ENCODE data around the gene NXPE3. TPM values are rescaled to one million over a fixed set of nuclear protein-coding genes. Genes with fewer than 3 reads are reported as not detected.

The NXPE3 gene
- total RNA-seq, 1 experiment from 2014 or later = 15.9 TPM

- peaks cover 38 to 42% of the 10 kb centered on the region in 2 experiments for H3K4me1 Mint-ChIP-seq
- no peak overlapping the region for H3K14ac ChIP-seq (ENCODE audit: insufficient read depth, low read length)
- no peak overlapping the region for H2BK20ac ChIP-seq (ENCODE audit: low read depth, low read length, poor library complexity, severe bottlenecking)
- no peak overlapping the region for H4K91ac ChIP-seq (ENCODE audit: insufficient read length, low read depth, low read length)
- no peak overlapping the region for H3K27ac ChIP-seq (ENCODE audit: insufficient read length, low read depth, low read length)
- H2AK5ac ChIP-seq (ENCODE audit: insufficient read length, low read length) = no peak overlapping the region
- H2BK5ac ChIP-seq (ENCODE audit: insufficient read length, low read length) = no peak overlapping the region
- no peaks in the 10 kb centered on the region for H3K27me3 Mint-ChIP-seq (ENCODE audit: low read depth)
- H3K4me2 ChIP-seq (ENCODE audit: insufficient read depth, insufficient read length, low read length) = no peak overlapping the region
- no peak overlapping the region for H3K27ac Mint-ChIP-seq
- peaks cover 0 to 2% (median 0%) of the 10 kb centered on the region in 3 experiments; a peak in 1 of 7 replicates for H3K36me3 Mint-ChIP-seq (ENCODE audit: insufficient read depth in 1 of 3, low read depth in 3 of 3)
- H3K56ac ChIP-seq (ENCODE audit: insufficient read length, low read depth, low read length) = no peak overlapping the region
- no peaks in the 10 kb centered on the region for H4K20me1 ChIP-seq (ENCODE audit: control insufficient read depth, insufficient read depth, insufficient read length)
- H3K9ac ChIP-seq (ENCODE audit: extremely low read depth, insufficient read length, low read length) = no peak overlapping the region
- H3T11ph ChIP-seq (ENCODE audit: low read length) = no peak overlapping the region
- no peak overlapping the region for H3K23ac ChIP-seq (ENCODE audit: insufficient read length, low read depth, low read length)
- H3K27me3 ChIP-seq (ENCODE audit: insufficient read depth, low read length) = no peaks in the 10 kb centered on the region
- no peak for TF ChIP-seq CTCF (conservative IDR thresholded peaks at IDR 0.05)
- no peak overlapping the region for H3K18ac ChIP-seq (ENCODE audit: insufficient read length, low read depth, low read length)
- no peak overlapping the region for H4K8ac ChIP-seq (replicated peaks; ENCODE audit: insufficient read length, low read depth, low read length)
- H2BK120ac ChIP-seq (ENCODE audit: low read depth, low read length, poor library complexity, severe bottlenecking) = no peak overlapping the region
- H2BK12ac ChIP-seq (ENCODE audit: insufficient read length, low read depth, low read length) = no peak overlapping the region
- H3K4me1 ChIP-seq (ENCODE audit: insufficient read depth, low read length) = peaks cover 5% of the 10 kb centered on the region
- H3K9me3 ChIP-seq (ENCODE audit: control insufficient read depth, low read depth, low read length) = no peaks in the 10 kb centered on the region
- no peaks in the 10 kb centered on the region for H3K23me2 ChIP-seq (ENCODE audit: insufficient read length, low read depth, low read length, poor library complexity, severe bottlenecking)
- WGBS (ENCODE audit: extremely low coverage, insufficient read length, low lambda C conversion rate) = no CpG with 5 or more reads among the region's 2 CpGs
- no peak overlapping the region for H2BK15ac ChIP-seq (ENCODE audit: low read depth, low read length)
- H3K4me3 Mint-ChIP-seq = no peak overlapping the region
- no peak overlapping the region for H3K4ac ChIP-seq (ENCODE audit: low read depth, low read length)
- no peak for DNase-seq
- H3K9me3 Mint-ChIP-seq = no peaks in the 10 kb centered on the region
- H4K5ac ChIP-seq (ENCODE audit: insufficient read length, low read depth, low read length) = no peak overlapping the region
- H2AFZ ChIP-seq (ENCODE audit: low read length) = no peak overlapping the region
- H3K79me1 ChIP-seq (ENCODE audit: insufficient read depth, low read depth, low read length, poor library complexity, severe bottlenecking) = no peaks in the 10 kb centered on the region
- no peaks in the 10 kb centered on the region for H3K79me2 ChIP-seq (ENCODE audit: insufficient read depth, low read length)
These were observed 59.7 kb downstream of the NXPE3 start for GRCh38 chr3:101838691-101839090.
